Osteoblast (primary cell): ENCODE data around the gene SLC9A2. TPM values are rescaled to one million over a fixed set of nuclear protein-coding genes. Genes with fewer than 3 reads are reported as not detected.

ENCODE experiments used
- DNase-seq: peaks from one replicate; pipeline ENCODE4 v3.0.0; 2011; ENCODE audit warnings: low spot score, mixed read lengths; ENCODE audit not compliant: insufficient read length; ENCODE audit errors: missing footprints
- H2AFZ ChIP-seq: 2 replicates; pipeline ENCODE4 v1.6.0; 2011; ENCODE audit warnings: mild to moderate bottlenecking, low read length
- H3K27ac ChIP-seq: 2 replicates; pipeline ENCODE4 v1.5.1; 2011; ENCODE audit warnings: mild to moderate bottlenecking, low read depth, low read length, moderate library complexity
- H3K27me3 ChIP-seq: 2 replicates; pipeline ENCODE4 v1.6.0; 2012; ENCODE audit warnings: mild to moderate bottlenecking, control low read depth, inconsistent platforms, low read length, moderate library complexity; ENCODE audit not compliant: insufficient read depth
- H3K36me3 ChIP-seq: 2 replicates; pipeline ENCODE4 v1.5.1; 2011; ENCODE audit warnings: mild to moderate bottlenecking, low read length, control low read depth, moderate library complexity; ENCODE audit not compliant: insufficient read depth
- H3K4me1 ChIP-seq: 2 replicates; pipeline ENCODE4 v1.5.1; 2011; ENCODE audit warnings: mild to moderate bottlenecking, low read length, control low read depth, moderate library complexity; ENCODE audit not compliant: insufficient read depth
- H3K4me2 ChIP-seq: 2 replicates; pipeline ENCODE4 v1.6.0; 2011; ENCODE audit warnings: mild to moderate bottlenecking, low read length; ENCODE audit not compliant: insufficient read depth
- H3K4me3 ChIP-seq: fragments of 200-600 bp; sonication (generic); 3 replicates; pipeline ENCODE4 v1.5.1; 2012; ENCODE audit warnings: mild to moderate bottlenecking, low read length, inconsistent platforms; ENCODE audit not compliant: insufficient read depth
- H3K79me2 ChIP-seq: 2 replicates; pipeline ENCODE4 v1.6.0; 2012; ENCODE audit warnings: mild to moderate bottlenecking, low read length, control low read depth, inconsistent platforms; ENCODE audit not compliant: insufficient read depth
- H3K9me3 ChIP-seq: 2 replicates; pipeline ENCODE4 v1.5.1; 2011; ENCODE audit warnings: low read depth, low read length, control low read depth
- H4K20me1 ChIP-seq: 2 replicates; pipeline ENCODE4 v1.6.0; 2012; ENCODE audit warnings: mild to moderate bottlenecking, low read length, control low read depth; ENCODE audit not compliant: insufficient read depth
- CTCF ChIP-seq: IDR thresholded peaks from 2 replicates; pipeline ENCODE4 v1.5.1; 2011; ENCODE audit warnings: mild to moderate bottlenecking, low read depth, low read length, moderate library complexity; ENCODE audit errors: extremely low read depth
- total RNA-seq: library from RNA; depleted of rRNA; stranded (reverse); fragments of >200 nt; gene quantifications from 2 replicates; pipeline ENCODE4 v1.2.3, GENCODE V29; 2012

SLC9A2 gene
- total RNA-seq, 1 donor: under 0.01 TPM

- Histone ChIP-seq H3K27me3 (no peaks in the 10 kb centered on the region), H3K4me2 (no peak overlapping the region), H3K4me3 (no peak overlapping the region), H4K20me1 (no peaks in the 10 kb centered on the region), H3K79me2 (no peaks in the 10 kb centered on the region), H3K27ac (no peak overlapping the region), H3K36me3 (no peaks in the 10 kb centered on the region), H3K4me1 (no peaks in the 10 kb centered on the region), H3K9me3 (no peaks in the 10 kb centered on the region), H2AFZ (no peak overlapping the region)
- no peak for DNase-seq
- no peak for TF ChIP-seq CTCF
Measured at GRCh38 chr2:102637358-102637757, 18.0 kb downstream of the SLC9A2 start.

GRCh38 chr2:102639429-102639828 is 20.1 kb downstream of the SLC9A2 start:
- H2AFZ ChIP-seq: no peak overlapping the region
- TF ChIP-seq CTCF: no peak
- no peak overlapping the region for H3K27ac ChIP-seq
- no peaks in the 10 kb centered on the region for H3K79me2 ChIP-seq
- H3K27me3 ChIP-seq: no peaks in the 10 kb centered on the region
- H3K9me3 ChIP-seq: no peaks in the 10 kb centered on the region
- DNase-seq: no peak
- H4K20me1 ChIP-seq: no peaks in the 10 kb centered on the region
- no peak overlapping the region for H3K4me3 ChIP-seq
- H3K4me2 ChIP-seq: no peak overlapping the region
- H3K4me1 ChIP-seq: no peaks in the 10 kb centered on the region
- H3K36me3 ChIP-seq: no peaks in the 10 kb centered on the region

- no peaks in the 10 kb centered on the region for H3K79me2 ChIP-seq
- no peak overlapping the region for H2AFZ ChIP-seq
- H4K20me1 ChIP-seq: no peaks in the 10 kb centered on the region
- TF ChIP-seq CTCF: no peak
- H3K4me1 ChIP-seq: no peaks in the 10 kb centered on the region
- H3K4me3 ChIP-seq: no peak overlapping the region
- no peaks in the 10 kb centered on the region for H3K27me3 ChIP-seq
- no peak for DNase-seq
- H3K36me3 ChIP-seq: no peaks in the 10 kb centered on the region
- no peak overlapping the region for H3K27ac ChIP-seq
- H3K4me2 ChIP-seq: no peak overlapping the region
- H3K9me3 ChIP-seq: no peaks in the 10 kb centered on the region
Measured at GRCh38 chr2:102652126-102652525, 32.8 kb downstream of the SLC9A2 start.

- Histone ChIP-seq H3K4me1 (no peaks in the 10 kb centered on the region), H4K20me1 (no peaks in the 10 kb centered on the region), H3K36me3 (no peaks in the 10 kb centered on the region), H3K4me3 (no peak overlapping the region), H3K9me3 (no peaks in the 10 kb centered on the region), H3K79me2 (no peaks in the 10 kb centered on the region), H2AFZ (no peak overlapping the region), H3K27ac (no peak overlapping the region), H3K4me2 (no peak overlapping the region), H3K27me3 (no peaks in the 10 kb centered on the region)
- no peak for TF ChIP-seq CTCF
- DNase-seq: no peak
Measured at GRCh38 chr2:102657770-102658169, 38.4 kb downstream of the SLC9A2 start.
